Lower leg skin (tissue), 3 donors: ENCODE measurements around the gene CDRT4.

Experiments
- CTCF ChIP-seq, 3 donors: fragments of 450-650 bp; IDR thresholded peaks; one replicate each; pipeline ENCODE4 v1.5.1; 2016; ENCODE audit warnings: antibody characterized with exemption in 3 of 3, mild to moderate bottlenecking in 3 of 3, moderate library complexity in 2 of 3
- POLR2A ChIP-seq, 2 donors: fragments of 450-650 bp; IDR thresholded peaks; one replicate each; pipeline ENCODE4 v1.6.1; 2016 to 2017; ENCODE audit warnings: antibody characterized with exemption in 2 of 2, mild to moderate bottlenecking in 1 of 2, moderate library complexity in 1 of 2

- TF ChIP-seq CTCF (IDR thresholded peaks at IDR 0.05) (no peak), POLR2A (IDR thresholded peaks at IDR 0.05) (no peak)
These were observed 12.3 kb upstream of the CDRT4 start for GRCh38 chr17:15479703-15480102.
